Measurements from ENCODE around the gene HLTF.

HLTF gene

GRCh38 chr3:149086232-149086988 is at the start of gene HLTF:
Gene HLTF, minus strand, starts transcription at chr3:149086533. Its CDS starts 197 bp downstream, at chr3:149086336.
- DNase-seq = peak; percentile 94
- Mint-ChIP-seq H3K4me3 (peak within 1 kb of the TSS; percentile 87), H3K27me3 (peaks cover 3% of the 10 kb centered on the region), H3K9me3 (no peaks in the 10 kb centered on the region), H3K27ac (peak within 1 kb of the TSS; percentile 86), H3K4me1 (peaks cover 20% of the 10 kb centered on the region), H3K36me3 (peaks cover 6% of the 10 kb centered on the region)
- CTCF ChIA-PET = interaction anchor here (1.1 kb wide), 1 partner anchor 95 kb away, joined by 3 read pairs; the partner anchor contains the start of gene GYG1

GRCh38 chr3:149134575-149134974 is 48.2 kb upstream of the HLTF start:
- H3K4me1 Mint-ChIP-seq = peaks cover 30% of the 10 kb centered on the region
- H3K27me3 Mint-ChIP-seq = no peaks in the 10 kb centered on the region
- no peak overlapping the region for H3K4me3 Mint-ChIP-seq
- H3K27ac Mint-ChIP-seq = no peak overlapping the region
- H3K36me3 Mint-ChIP-seq = peaks cover 11% of the 10 kb centered on the region
- no peak for DNase-seq
- CTCF ChIA-PET = interaction anchor here (1.0 kb wide), 1 partner anchor 14 kb away, joined by 3 read pairs; no protein-coding TSS in a partner anchor
- H3K9me3 Mint-ChIP-seq = no peaks in the 10 kb centered on the region

- H3K9me3 Mint-ChIP-seq = no peaks in the 10 kb centered on the region
- peaks cover 12% of the 10 kb centered on the region for H3K27me3 Mint-ChIP-seq
- no peak overlapping the region for H3K27ac Mint-ChIP-seq
- H3K4me1 Mint-ChIP-seq = peaks cover 39% of the 10 kb centered on the region
- H3K4me3 Mint-ChIP-seq = peak overlapping the region; percentile 82
- DNase-seq = no peak
- peaks cover 11% of the 10 kb centered on the region for H3K36me3 Mint-ChIP-seq
- CTCF ChIA-PET = interaction anchor here (1.0 to 1.5 kb wide), 3 partner anchors 10 to 186 kb away, joined by 3 to 4 read pairs (median 4); no protein-coding TSS in a partner anchor
Measured at GRCh38 chr3:149131589-149131988, 45.3 kb upstream of the HLTF start.

- H3K36me3 Mint-ChIP-seq = peaks cover 10% of the 10 kb centered on the region
- DNase-seq = peak; percentile 90
- peak within 1 kb of the TSS; percentile 82 for H3K4me3 Mint-ChIP-seq
- peaks cover 39% of the 10 kb centered on the region for H3K4me1 Mint-ChIP-seq
- H3K27ac Mint-ChIP-seq = peak within 1 kb of the TSS; percentile 86
- H3K9me3 Mint-ChIP-seq = no peaks in the 10 kb centered on the region
- CTCF ChIA-PET = interaction anchor here (0.6 to 2.2 kb wide), 6 partner anchors 9 to 146 kb away, joined by 3 to 19 read pairs (median 4); no protein-coding TSS in a partner anchor
- peaks cover 30% of the 10 kb centered on the region for H3K27me3 Mint-ChIP-seq
Measured at GRCh38 chr3:149129326-149130205, 43.2 kb upstream of the HLTF start, which contains the start of gene HPS3. Gene HPS3, plus strand, starts transcription at chr3:149129638. Its CDS starts 86 bp downstream, at chr3:149129724.

- Mint-ChIP-seq H3K36me3 (peaks cover 10% of the 10 kb centered on the region), H3K27ac (peak overlapping the region; percentile 86), H3K4me1 (peaks cover 39% of the 10 kb centered on the region), H3K9me3 (no peaks in the 10 kb centered on the region), H3K27me3 (peaks cover 36% of the 10 kb centered on the region), H3K4me3 (peak overlapping the region; percentile 82)
- DNase-seq = no peak
- CTCF ChIA-PET = interaction anchor here (2.2 kb wide), 1 partner anchor 8 kb away, joined by 19 read pairs; no protein-coding TSS in a partner anchor
Measured at GRCh38 chr3:149128821-149129220, 42.5 kb upstream of the HLTF start.

- Mint-ChIP-seq H3K9me3 (no peaks in the 10 kb centered on the region), H3K27ac (no peak overlapping the region), H3K4me1 (peaks cover 5% of the 10 kb centered on the region), H3K4me3 (no peak overlapping the region), H3K36me3 (no peaks in the 10 kb centered on the region), H3K27me3 (peaks cover 34% of the 10 kb centered on the region)
- DNase-seq = no peak
- CTCF ChIA-PET = interaction anchor here (0.7 to 5.4 kb wide), 4 partner anchors 9 to 160 kb away, joined by 4 to 115 read pairs (median 4); no protein-coding TSS in a partner anchor
Measured at GRCh38 chr3:149122721-149123578, 36.6 kb upstream of the HLTF start.

- DNase-seq = no peak
- peaks cover 5% of the 10 kb centered on the region for H3K4me1 Mint-ChIP-seq
- H3K4me3 Mint-ChIP-seq = no peak overlapping the region
- peaks cover 13% of the 10 kb centered on the region for H3K27me3 Mint-ChIP-seq
- H3K27ac Mint-ChIP-seq = no peak overlapping the region
- no peaks in the 10 kb centered on the region for H3K9me3 Mint-ChIP-seq
- CTCF ChIA-PET = interaction anchor here (0.6 to 5.4 kb wide), 28 partner anchors 9 to 597 kb away, joined by 3 to 115 read pairs (median 3); partner anchors contain the start of genes HPS3 and TM4SF18
- H3K36me3 Mint-ChIP-seq = no peaks in the 10 kb centered on the region
Measured at GRCh38 chr3:149120051-149120972, 34.0 kb upstream of the HLTF start.

- H3K4me1 Mint-ChIP-seq = peaks cover 5% of the 10 kb centered on the region
Measured at GRCh38 chr3:149119466-149119865, 33.1 kb upstream of the HLTF start.

GRCh38 chr3:149118724-149119123 is 32.4 kb upstream of the HLTF start:
- CTCF ChIA-PET = interaction anchor here (0.6 to 5.4 kb wide), 6 partner anchors 155 to 166 kb away, joined by 3 to 115 read pairs (median 16); no protein-coding TSS in a partner anchor
- Mint-ChIP-seq H3K4me1 (peaks cover 5% of the 10 kb centered on the region), H3K27me3 (no peaks in the 10 kb centered on the region), H3K4me3 (no peak overlapping the region), H3K9me3 (no peaks in the 10 kb centered on the region), H3K27ac (no peak overlapping the region), H3K36me3 (no peaks in the 10 kb centered on the region)
- DNase-seq = no peak

More at GRCh38 chr3:149119466-149119865, 33.1 kb upstream of the HLTF start:
- CTCF ChIA-PET = interaction anchor here (0.6 to 5.4 kb wide), 18 partner anchors 10 to 598 kb away, joined by 3 to 115 read pairs (median 4); partner anchors contain the start of gene HPS3
- H3K27ac Mint-ChIP-seq = no peak overlapping the region
- no peak for DNase-seq
- H3K4me3 Mint-ChIP-seq = no peak overlapping the region
- no peaks in the 10 kb centered on the region for H3K36me3 Mint-ChIP-seq
- H3K9me3 Mint-ChIP-seq = no peaks in the 10 kb centered on the region
- H3K27me3 Mint-ChIP-seq = peaks cover 5% of the 10 kb centered on the region

GRCh38 chr3:149115114-149115513 is 28.8 kb upstream of the HLTF start:
- DNase-seq = no peak
- Mint-ChIP-seq H3K36me3 (no peaks in the 10 kb centered on the region), H3K27ac (no peak overlapping the region), H3K9me3 (no peaks in the 10 kb centered on the region), H3K4me1 (no peaks in the 10 kb centered on the region), H3K4me3 (no peak overlapping the region), H3K27me3 (peaks cover 4% of the 10 kb centered on the region)
- CTCF ChIA-PET = no interaction called here

GRCh38 chr3:149114458-149114857 is 28.1 kb upstream of the HLTF start:
- CTCF ChIA-PET = no interaction called here
- H3K27me3 Mint-ChIP-seq = peaks cover 4% of the 10 kb centered on the region
- no peaks in the 10 kb centered on the region for H3K36me3 Mint-ChIP-seq
- H3K4me1 Mint-ChIP-seq = no peaks in the 10 kb centered on the region
- no peak for DNase-seq
- no peaks in the 10 kb centered on the region for H3K9me3 Mint-ChIP-seq
- no peak overlapping the region for H3K4me3 Mint-ChIP-seq
- no peak overlapping the region for H3K27ac Mint-ChIP-seq

- no peak overlapping the region for H3K4me3 Mint-ChIP-seq
- DNase-seq = no peak
- CTCF ChIA-PET = no interaction called here
- H3K4me1 Mint-ChIP-seq = no peaks in the 10 kb centered on the region
- no peak overlapping the region for H3K27ac Mint-ChIP-seq
- H3K27me3 Mint-ChIP-seq = peaks cover 15% of the 10 kb centered on the region
- no peaks in the 10 kb centered on the region for H3K9me3 Mint-ChIP-seq
- no peaks in the 10 kb centered on the region for H3K36me3 Mint-ChIP-seq
Measured at GRCh38 chr3:149104484-149104883, 18.2 kb upstream of the HLTF start.

Data from activated naive CD4-positive, alpha-beta T cell treated with anti-CD3 and anti-CD28 coated beads, Interleukin-2, amount 10 ng/mL, durations not matched to agents 7 days and 5 days (primary cell).